Testis (tissue), 2 donors: ENCODE data around the gene GID8.

Experiments used
- CTCF ChIP-seq, 3 experiments: fragments of 450-650 bp in 2 of 3; fragments of 200-600 bp in 1 of 3; sonication (generic) in 1 of 3; IDR thresholded peaks; one replicate each; pipeline ENCODE4 v1.5.1; 2016 to 2019; ENCODE audit warnings: antibody characterized with exemption in 3 of 3, mild to moderate bottlenecking in 2 of 3, moderate library complexity in 1 of 3
- POLR2A ChIP-seq: fragments of 450-650 bp; IDR thresholded peaks from one replicate; pipeline ENCODE4 v1.6.1; 2017; ENCODE audit warnings: antibody characterized with exemption, mild to moderate bottlenecking, moderate library complexity

GRCh38 chr20:62937268-62938104 lies 461 bp upstream of the GID8 start:
- TF ChIP-seq CTCF (IDR thresholded peaks at IDR 0.05), result peak in 1 of 3 experiments; percentile 22
- TF ChIP-seq POLR2A, result no peak
